ENCODE results near the gene NDUFA1.
"Not testable (repeated sequence)": the region's sequence is repeated elsewhere in the genome, so short reads cannot be mapped to it uniquely, and the experiment has no call there.

Gene NDUFA1

DNA sequence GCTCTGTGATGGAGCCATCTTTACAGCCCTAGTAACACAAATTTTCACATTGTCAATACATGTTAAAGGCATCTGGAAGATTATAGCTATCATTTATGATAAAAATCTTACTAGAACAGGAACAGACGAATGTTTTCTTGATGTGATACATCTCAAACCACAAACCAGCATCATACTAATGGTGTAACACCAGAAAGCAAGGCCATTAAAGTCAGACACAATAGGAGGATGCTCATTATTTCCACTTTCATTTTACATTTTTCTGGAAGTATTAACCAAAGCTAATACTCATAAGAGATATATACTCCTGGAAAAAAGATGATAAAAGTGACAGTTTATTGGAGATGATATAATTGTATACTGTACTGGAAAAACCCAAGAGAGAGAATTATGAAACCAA, 29.3 kb downstream of the NDUFA1 start:
- DNase-seq (ENCODE audit: low spot score): no peak

DNA sequence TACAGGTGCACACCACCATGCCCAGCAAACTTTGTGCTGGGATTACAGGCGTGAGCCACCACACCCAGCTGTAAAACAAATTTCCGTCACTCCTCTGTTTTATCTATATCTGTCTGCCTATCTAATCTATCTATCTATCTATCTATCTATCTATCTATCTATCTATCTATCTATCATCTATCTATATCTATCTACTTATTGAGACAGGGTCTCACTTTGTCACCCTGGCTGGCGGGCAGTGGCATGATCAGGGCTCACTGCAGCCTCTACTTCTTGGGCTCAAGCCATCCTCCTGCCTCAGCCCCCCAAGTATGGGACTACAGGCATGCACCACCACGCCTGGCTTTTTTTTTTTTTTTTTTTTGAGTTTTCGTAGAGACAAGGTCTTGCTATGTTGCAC, 44.7 kb downstream of the NDUFA1 start:
- no peak for DNase-seq (ENCODE audit: low spot score)

DNA sequence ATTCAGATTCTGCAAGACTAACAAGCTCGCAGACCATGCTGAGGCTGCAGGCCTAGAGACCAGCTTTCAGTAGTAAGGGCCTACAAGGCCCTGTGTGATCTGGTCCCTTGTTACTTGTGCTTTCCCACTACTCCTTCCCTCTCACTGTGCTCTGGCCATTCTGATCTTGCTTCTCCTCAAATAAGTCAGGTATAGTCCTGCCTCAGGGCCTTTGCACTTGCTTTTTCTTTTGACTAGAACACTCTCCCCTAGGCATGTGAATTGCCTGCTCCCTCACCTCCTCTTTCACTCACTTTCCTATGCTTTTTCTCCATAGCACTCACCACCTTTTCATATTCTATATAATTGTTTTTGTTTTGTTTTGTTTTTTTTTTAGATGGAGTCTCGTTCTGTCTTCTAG, 46.2 kb downstream of the NDUFA1 start:
- no peak for DNase-seq (ENCODE audit: low spot score)

DNA sequence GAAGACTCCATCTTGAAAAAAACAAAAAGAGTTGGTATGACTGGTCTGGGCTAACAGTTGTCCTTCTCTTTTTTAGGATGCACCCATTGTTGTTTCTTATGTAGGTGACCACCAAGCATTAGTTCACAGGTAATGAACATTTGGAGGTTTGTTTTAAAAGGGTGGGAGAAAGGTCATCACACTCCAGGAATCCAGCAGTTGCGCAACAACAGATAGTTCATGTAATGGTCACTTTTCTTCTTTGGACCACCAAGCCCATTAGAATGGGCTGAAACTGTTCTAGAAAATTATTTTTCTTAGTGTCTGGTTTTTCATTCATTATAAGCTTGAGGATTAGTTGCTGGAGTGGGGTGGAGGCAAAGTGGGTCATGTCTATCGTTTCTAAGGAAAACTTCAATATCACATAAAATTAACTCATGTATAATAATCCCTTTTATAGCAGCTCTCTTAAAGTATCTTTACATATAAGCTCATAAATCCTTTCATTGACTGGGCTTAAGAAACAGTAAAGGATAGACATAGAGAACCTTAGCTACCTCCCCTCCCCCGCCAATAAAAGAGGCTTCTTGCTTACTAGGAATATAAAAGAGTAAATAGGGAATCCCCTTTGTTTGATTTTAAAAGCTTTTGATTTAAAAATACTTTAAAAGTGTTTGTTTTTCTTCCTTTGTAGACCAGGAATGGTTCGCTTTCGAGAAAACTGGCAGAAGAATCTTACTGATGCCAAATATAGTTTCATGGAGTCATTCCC, 48.4 kb downstream of the NDUFA1 start:
- DNase-seq (ENCODE audit: low spot score): no peak

DNA sequence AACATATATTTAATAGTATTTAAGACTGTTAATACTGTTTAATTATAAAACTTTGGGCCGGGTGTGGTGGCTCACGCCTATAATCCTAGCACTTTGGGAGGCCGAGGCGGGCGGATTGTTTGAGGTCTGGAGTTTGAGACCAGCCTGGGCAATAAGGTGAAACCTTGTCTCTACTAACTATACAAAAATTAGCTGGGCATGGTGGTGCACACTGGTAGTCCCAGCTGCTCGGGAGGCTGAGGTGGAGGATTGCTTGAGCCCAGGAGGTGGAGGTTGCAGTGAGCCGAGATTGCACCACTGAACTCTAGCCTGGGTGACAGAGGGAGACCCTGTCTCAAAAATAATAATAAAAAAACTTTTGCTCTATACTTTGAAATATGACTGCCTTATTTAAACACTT, 50.8 kb downstream of the NDUFA1 start:
- not testable (repeated sequence) for DNase-seq (ENCODE audit: low spot score)
